HepG2 (cell line): Measurements from ENCODE around the gene ZNF446. TPM values are rescaled to one million over a fixed set of nuclear protein-coding genes. Genes with fewer than 3 reads are reported as not detected.

Experiments
- ASH2L ChIP-seq: fragments of 300-600, 200-600 bp; sonication (generic); IDR thresholded peaks from 2 replicates; pipeline ENCODE4 v1.7.0; 2017; ENCODE audit warnings: low read depth, mild to moderate bottlenecking, moderate library complexity, mixed read lengths, low read length; ENCODE audit not compliant: insufficient read length
- BCL6 ChIP-seq: IDR thresholded peaks from 2 replicates; pipeline ENCODE4 v1.6.1; 2016; ENCODE audit warnings: missing genetic modification reagents, missing compliant biosample characterization
- BHLHE40 ChIP-seq: IDR thresholded peaks from 2 replicates; pipeline ENCODE4 v1.6.1; 2011; ENCODE audit warnings: low read length, improper control_type of control experiment
- CBX5 ChIP-seq: sonication (generic); formaldehyde crosslinking; IDR thresholded peaks from 2 replicates; pipeline ENCODE4 v1.4.0; 2020; ENCODE audit warnings: missing genetic modification reagents, borderline replicate concordance
- EP300 ChIP-seq, 3 experiments: sonication (generic) in 1 of 3; formaldehyde crosslinking in 1 of 3; IDR thresholded peaks; 2 replicates each; pipeline versions ENCODE4 v1.5.1 to v1.6.1; 2011 to 2020; ENCODE audit warnings: low read depth in 2 of 3, low read length in 2 of 3, borderline replicate concordance in 1 of 3, improper control_type of control experiment in 1 of 3, mild to moderate bottlenecking in 1 of 3, missing genetic modification reagents in 1 of 3, moderate library complexity in 1 of 3
- EZH2 ChIP-seq: conservative IDR thresholded peaks from 2 replicates; pipeline ENCODE4 v1.6.1; 2012; ENCODE audit warnings: mild to moderate bottlenecking, low read depth, low read length, moderate library complexity
- GATAD2A ChIP-seq: IDR thresholded peaks from 2 replicates; pipeline ENCODE4 v1.6.1; 2016
- HES4 ChIP-seq: sonication (generic); formaldehyde crosslinking; IDR thresholded peaks from 2 replicates; pipeline ENCODE4 v1.9.0; 2021; ENCODE audit warnings: mild to moderate bottlenecking, missing genetic modification reagents, borderline replicate concordance
- JARID2 ChIP-seq: sonication (generic); formaldehyde crosslinking; IDR thresholded peaks from 2 replicates; pipeline ENCODE4 v1.8.1; 2023; ENCODE audit warnings: missing genetic modification reagents, inconsistent platforms; ENCODE audit not compliant: insufficient replicate concordance
- KDM3A ChIP-seq: IDR thresholded peaks from 2 replicates; pipeline ENCODE4 v1.6.1; 2018; ENCODE audit warnings: low read depth, missing compliant biosample characterization
- KLF12 ChIP-seq: sonication (generic); formaldehyde crosslinking; IDR thresholded peaks from 2 replicates; pipeline ENCODE4 v1.4.0; 2020; ENCODE audit warnings: missing genetic modification reagents, borderline replicate concordance
- MBNL3 ChIP-seq: fragments of 250-450 bp; sonication (Bioruptor Pico); conservative IDR thresholded peaks from 2 replicates; pipeline ENCODE4 v1.8.0; 2022; ENCODE audit warnings: mild to moderate bottlenecking, inconsistent platforms
- MEIS2 ChIP-seq: sonication (generic); formaldehyde crosslinking; IDR thresholded peaks from 2 replicates; pipeline ENCODE4 v1.9.0; 2021; ENCODE audit warnings: mild to moderate bottlenecking, missing genetic modification reagents
- NAIF1 ChIP-seq: sonication (generic); formaldehyde crosslinking; IDR thresholded peaks from 2 replicates; pipeline ENCODE4 v1.5.0; 2020; ENCODE audit warnings: mild to moderate bottlenecking, missing genetic modification reagents, borderline replicate concordance
- SALL2 ChIP-seq: sonication (generic); formaldehyde crosslinking; IDR thresholded peaks from 2 replicates; pipeline ENCODE4 v1.8.1; 2023; ENCODE audit warnings: mild to moderate bottlenecking, missing genetic modification reagents, inconsistent platforms
- SP1 ChIP-seq, 2 experiments: fragments of 450-650 bp in 1 of 2; sonication (generic) in 1 of 2; formaldehyde crosslinking in 1 of 2; IDR thresholded peaks; 2 replicates each; pipeline versions ENCODE4 v1.4.0 to v1.6.1; 2016 to 2020; ENCODE audit warnings: missing genetic modification reagents in 1 of 2
- SP2 ChIP-seq: sonication (generic); formaldehyde crosslinking; IDR thresholded peaks from 2 replicates; pipeline ENCODE4 v1.5.1; 2020; ENCODE audit warnings: mild to moderate bottlenecking, missing genetic modification reagents
- SSRP1 ChIP-seq: IDR thresholded peaks from 2 replicates; pipeline ENCODE4 v1.6.1; 2016; ENCODE audit warnings: control low read depth
- SUZ12 ChIP-seq: fragments of 150-350 bp; IDR thresholded peaks from 2 replicates; pipeline ENCODE4 v1.6.1; 2014; ENCODE audit warnings: low read depth, low read length
- U2AF2 ChIP-seq: fragments of 200-400 bp; formaldehyde crosslinking; IDR thresholded peaks from 2 replicates; pipeline ENCODE4 v1.6.1; 2017; ENCODE audit warnings: low read depth, mild to moderate bottlenecking, low read length
- ZBTB46 ChIP-seq: sonication (generic); formaldehyde crosslinking; IDR thresholded peaks from 2 replicates; pipeline ENCODE4 v1.4.0; 2020; ENCODE audit warnings: mild to moderate bottlenecking, missing genetic modification reagents, borderline replicate concordance
- ZNF256 ChIP-seq: sonication (generic); formaldehyde crosslinking; conservative IDR thresholded peaks from 2 replicates; pipeline ENCODE4 v1.4.0; 2020; ENCODE audit warnings: missing genetic modification reagents
- ZNF549 ChIP-seq: sonication (generic); formaldehyde crosslinking; IDR thresholded peaks from 2 replicates; pipeline ENCODE4 v1.5.0; 2020; ENCODE audit warnings: missing genetic modification reagents
- ZNF766 ChIP-seq: sonication (generic); formaldehyde crosslinking; IDR thresholded peaks from 2 replicates; pipeline ENCODE4 v1.5.0; 2020; ENCODE audit warnings: missing genetic modification reagents, borderline replicate concordance
- ZNF790 ChIP-seq: sonication (generic); formaldehyde crosslinking; IDR thresholded peaks from 2 replicates; pipeline ENCODE4 v1.8.0; 2022; ENCODE audit warnings: missing genetic modification reagents, mild to moderate bottlenecking, borderline replicate concordance
- ZNF850 ChIP-seq: sonication (generic); formaldehyde crosslinking; conservative IDR thresholded peaks from 2 replicates; pipeline ENCODE4 v1.9.0; 2021; ENCODE audit warnings: mild to moderate bottlenecking, missing genetic modification reagents
- polyA plus RNA-seq, 8 experiments: library from polyadenylated mRNA; depleted of rRNA in 3 of 8; stranded (reverse) in 7 of 8; unstranded in 1 of 8; fragments of >200 nt; fragmentation: Illumina TruSeq in 4 of 8; extraction: Trizol in 4 of 8; gene quantifications; 2 replicates each; pipeline versions ENCODE4 v1.2.1 to v1.2.3, GENCODE V29; 2011 to 2016; ENCODE audit warnings: low read depth in 4 of 8, missing spikeins in 1 of 8, mixed read lengths in 1 of 8; ENCODE audit not compliant: insufficient read depth in 1 of 8
- total RNA-seq, 5 experiments: library from RNA; depleted of rRNA; stranded (reverse); fragments of >200 nt; fragmentation: Illumina TruSeq; extraction: Trizol; gene quantifications; 2 replicates each; pipeline ENCODE4 v1.2.3, GENCODE V29; 2016; ENCODE audit warnings: low read depth in 1 of 5
- TF ChIP-seq, protein P1 (sequence below): sonication (generic); formaldehyde crosslinking; IDR thresholded peaks from 2 replicates; pipeline ENCODE4 v1.8.0; 2022; ENCODE audit warnings: mild to moderate bottlenecking, missing genetic modification reagents, moderate library complexity

The ZNF446 gene
- total and polyA plus RNA-seq, 2 of the 13 experiments (the other 11 are each of a cell fraction or from before 2014, with no cell fraction given) = 3.0 to 3.6 TPM

DNA sequence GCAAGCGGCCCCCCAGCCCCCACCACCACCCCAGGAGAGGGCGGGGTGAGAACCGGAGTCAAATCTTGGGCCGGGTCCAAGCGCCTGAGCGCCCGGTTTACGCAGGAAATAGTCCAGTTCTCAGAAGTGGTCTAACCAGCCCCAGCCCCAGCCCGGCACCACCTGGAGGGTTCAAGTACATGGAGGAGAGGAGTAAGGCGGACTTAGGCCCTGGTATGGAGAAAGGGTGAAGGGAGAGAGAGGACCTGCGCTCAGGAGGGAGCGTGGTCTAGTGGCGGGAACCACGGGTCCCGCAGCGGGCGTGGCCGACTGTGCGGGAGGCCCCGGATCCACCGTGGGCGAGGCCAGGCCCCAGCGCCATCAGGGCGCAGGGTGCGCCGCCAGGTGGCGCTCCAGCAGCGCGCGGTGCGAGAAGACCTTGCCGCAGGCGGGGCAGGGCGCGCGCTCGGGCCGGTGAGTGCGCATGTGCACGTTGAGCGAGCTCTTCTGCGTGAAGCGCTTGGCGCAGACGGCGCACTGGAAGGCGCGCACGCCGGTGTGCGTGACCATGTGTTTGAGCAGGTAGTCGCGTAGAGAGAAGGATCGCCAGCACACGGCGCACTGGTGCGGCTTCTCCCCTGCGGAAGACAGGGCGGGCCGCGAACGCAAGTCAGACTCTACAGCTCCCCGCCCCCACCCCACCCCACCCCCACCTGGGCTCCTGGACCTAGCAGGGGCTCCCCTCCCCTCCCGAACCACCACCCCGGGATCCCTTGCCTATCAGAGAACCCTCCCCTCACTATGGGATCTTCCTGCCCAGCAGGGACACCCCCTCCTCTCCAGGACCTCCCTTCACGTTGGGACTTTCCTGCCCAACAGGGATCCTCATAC, 37.8 kb downstream of the ZNF446 start (continued):
- TF ChIP-seq SSRP1 (CRISPR knock-in tag) = no peak
- no peak; the same call in 1 of the 2 replicates for TF ChIP-seq ZNF790 (CRISPR knock-in tag)
- no peak for TF ChIP-seq U2AF2
- TF ChIP-seq ZNF850 (CRISPR knock-in tag) = no peak
- TF ChIP-seq ZNF256 = no peak
- peak; percentile 98 for TF ChIP-seq NAIF1 (CRISPR knock-in tag)
- TF ChIP-seq, protein P1, sequence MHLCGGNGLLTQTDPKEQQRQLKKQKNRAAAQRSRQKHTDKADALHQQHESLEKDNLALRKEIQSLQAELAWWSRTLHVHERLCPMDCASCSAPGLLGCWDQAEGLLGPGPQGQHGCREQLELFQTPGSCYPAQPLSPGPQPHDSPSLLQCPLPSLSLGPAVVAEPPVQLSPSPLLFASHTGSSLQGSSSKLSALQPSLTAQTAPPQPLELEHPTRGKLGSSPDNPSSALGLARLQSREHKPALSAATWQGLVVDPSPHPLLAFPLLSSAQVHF (CRISPR knock-in tag) = no peak
- TF ChIP-seq KLF12 (CRISPR knock-in tag) = peak; percentile 95; the same call in 1 of the 2 replicates
- peak; percentile 53 for TF ChIP-seq ASH2L
- 0 out of 2 replicates have a peak, but pooled peaks have one; percentile 29 for TF ChIP-seq BCL6 (CRISPR knock-in tag)
- TF ChIP-seq EP300 (IDR thresholded peaks at IDR 0.05; ENCODE audit: low read depth in 2 of 2, low read length in 2 of 2) = no peak
- peak; percentile 17; the same call in 1 of the 2 replicates for TF ChIP-seq EP300 (CRISPR knock-in tag; IDR thresholded peaks at IDR 0.05; ENCODE audit: borderline replicate concordance)
- TF ChIP-seq SP2 (CRISPR knock-in tag) = peak; percentile 47
- TF ChIP-seq CBX5 = no peak
- TF ChIP-seq MBNL3 (CRISPR knock-in tag) = no peak
- TF ChIP-seq MEIS2 (CRISPR knock-in tag) = peak; percentile 42; the same call in 1 of the 2 replicates
- no peak for TF ChIP-seq SP1 (IDR thresholded peaks at IDR 0.05)
- TF ChIP-seq SP1 (CRISPR knock-in tag; IDR thresholded peaks at IDR 0.05) = peak; percentile 76
- no peak for TF ChIP-seq EZH2
- TF ChIP-seq ZNF549 = no peak
- peak; percentile 88 for TF ChIP-seq HES4 (CRISPR knock-in tag)
- TF ChIP-seq SUZ12 = no peak
- no peak for TF ChIP-seq JARID2 (CRISPR knock-in tag)
- peak; percentile 67; the same call in 1 of the 2 replicates for TF ChIP-seq KDM3A
- peak; percentile 27; the same call in 1 of the 2 replicates for TF ChIP-seq ZBTB46 (CRISPR knock-in tag)
- TF ChIP-seq BHLHE40 = peak; percentile 54; the same call in 1 of the 2 replicates
- peak; percentile 90 for TF ChIP-seq SALL2 (CRISPR knock-in tag)
- TF ChIP-seq ZNF766 (CRISPR knock-in tag) = peak; percentile 64; the same call in 1 of the 2 replicates
- no peak for TF ChIP-seq GATAD2A
